Measurements from ENCODE around the gene LRP5.

DNA sequence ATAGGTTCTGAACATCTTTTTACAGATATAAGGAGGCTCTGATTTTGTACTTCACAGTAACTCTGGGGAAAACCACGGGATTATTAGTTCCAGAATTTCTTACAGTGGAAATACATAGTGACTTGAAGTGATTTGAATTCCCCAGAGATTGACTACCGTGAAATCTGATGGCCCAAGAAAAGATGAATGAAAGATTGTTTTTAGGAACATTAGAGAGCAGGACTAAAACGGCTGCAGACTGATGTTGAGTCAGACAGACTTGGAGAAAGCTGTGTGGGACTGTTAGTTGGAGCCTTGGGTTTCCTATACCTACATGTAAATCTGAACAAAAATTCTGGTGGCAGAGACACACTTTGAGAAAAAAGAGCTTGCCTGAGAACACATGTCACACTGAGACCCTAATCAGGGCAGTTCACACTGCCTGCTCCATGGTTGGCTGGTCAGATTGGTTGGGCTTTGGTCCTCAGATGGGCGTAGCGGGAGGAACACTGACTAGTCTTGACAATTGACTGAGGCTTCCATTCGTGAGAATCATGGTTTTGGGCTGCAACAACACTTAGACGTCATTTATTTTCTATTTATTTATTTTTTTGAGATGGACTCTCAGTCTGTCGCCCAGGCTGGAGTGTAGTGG, 154.9 kb downstream of the LRP5 start:
- TF ChIP-seq, protein P1, sequence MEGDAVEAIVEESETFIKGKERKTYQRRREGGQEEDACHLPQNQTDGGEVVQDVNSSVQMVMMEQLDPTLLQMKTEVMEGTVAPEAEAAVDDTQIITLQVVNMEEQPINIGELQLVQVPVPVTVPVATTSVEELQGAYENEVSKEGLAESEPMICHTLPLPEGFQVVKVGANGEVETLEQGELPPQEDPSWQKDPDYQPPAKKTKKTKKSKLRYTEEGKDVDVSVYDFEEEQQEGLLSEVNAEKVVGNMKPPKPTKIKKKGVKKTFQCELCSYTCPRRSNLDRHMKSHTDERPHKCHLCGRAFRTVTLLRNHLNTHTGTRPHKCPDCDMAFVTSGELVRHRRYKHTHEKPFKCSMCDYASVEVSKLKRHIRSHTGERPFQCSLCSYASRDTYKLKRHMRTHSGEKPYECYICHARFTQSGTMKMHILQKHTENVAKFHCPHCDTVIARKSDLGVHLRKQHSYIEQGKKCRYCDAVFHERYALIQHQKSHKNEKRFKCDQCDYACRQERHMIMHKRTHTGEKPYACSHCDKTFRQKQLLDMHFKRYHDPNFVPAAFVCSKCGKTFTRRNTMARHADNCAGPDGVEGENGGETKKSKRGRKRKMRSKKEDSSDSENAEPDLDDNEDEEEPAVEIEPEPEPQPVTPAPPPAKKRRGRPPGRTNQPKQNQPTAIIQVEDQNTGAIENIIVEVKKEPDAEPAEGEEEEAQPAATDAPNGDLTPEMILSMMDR (IDR thresholded peaks at IDR 0.05; ENCODE audit: poor library complexity), result no peak
- TF ChIP-seq EZH2 (IDR thresholded peaks at IDR 0.05; ENCODE audit: borderline replicate concordance) (no peak), EZH2phosphoT487 (IDR thresholded peaks at IDR 0.05; ENCODE audit: low read depth, severe bottlenecking, unreplicated experiment) (no peak)
